GM12865 (cell line): ENCODE measurements around the gene SCRN1.

ENCODE experiments used
- DNase-seq: peaks from one replicate; pipeline ENCODE4 v3.0.0; 2010; ENCODE audit warnings: low read depth
- H3K4me3 ChIP-seq: 2 replicates; pipeline ENCODE4 v1.5.1; 2011; ENCODE audit warnings: mild to moderate bottlenecking, low read depth, low read length, control low read depth
- TF ChIP-seq, protein P1 (sequence below): IDR thresholded peaks from 2 replicates; pipeline ENCODE4 v1.5.1; 2011; ENCODE audit warnings: low read length, control low read depth, low read depth, inconsistent platforms; ENCODE audit not compliant: insufficient read depth; ENCODE audit errors: missing control alignments

SCRN1 gene

GRCh38 chr7:29935111-29935510 is 54.5 kb downstream of the SCRN1 start:
- DNase-seq: no peak
- no peak overlapping the region for H3K4me3 ChIP-seq
- TF ChIP-seq, protein P1, sequence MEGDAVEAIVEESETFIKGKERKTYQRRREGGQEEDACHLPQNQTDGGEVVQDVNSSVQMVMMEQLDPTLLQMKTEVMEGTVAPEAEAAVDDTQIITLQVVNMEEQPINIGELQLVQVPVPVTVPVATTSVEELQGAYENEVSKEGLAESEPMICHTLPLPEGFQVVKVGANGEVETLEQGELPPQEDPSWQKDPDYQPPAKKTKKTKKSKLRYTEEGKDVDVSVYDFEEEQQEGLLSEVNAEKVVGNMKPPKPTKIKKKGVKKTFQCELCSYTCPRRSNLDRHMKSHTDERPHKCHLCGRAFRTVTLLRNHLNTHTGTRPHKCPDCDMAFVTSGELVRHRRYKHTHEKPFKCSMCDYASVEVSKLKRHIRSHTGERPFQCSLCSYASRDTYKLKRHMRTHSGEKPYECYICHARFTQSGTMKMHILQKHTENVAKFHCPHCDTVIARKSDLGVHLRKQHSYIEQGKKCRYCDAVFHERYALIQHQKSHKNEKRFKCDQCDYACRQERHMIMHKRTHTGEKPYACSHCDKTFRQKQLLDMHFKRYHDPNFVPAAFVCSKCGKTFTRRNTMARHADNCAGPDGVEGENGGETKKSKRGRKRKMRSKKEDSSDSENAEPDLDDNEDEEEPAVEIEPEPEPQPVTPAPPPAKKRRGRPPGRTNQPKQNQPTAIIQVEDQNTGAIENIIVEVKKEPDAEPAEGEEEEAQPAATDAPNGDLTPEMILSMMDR: no peak

DNA sequence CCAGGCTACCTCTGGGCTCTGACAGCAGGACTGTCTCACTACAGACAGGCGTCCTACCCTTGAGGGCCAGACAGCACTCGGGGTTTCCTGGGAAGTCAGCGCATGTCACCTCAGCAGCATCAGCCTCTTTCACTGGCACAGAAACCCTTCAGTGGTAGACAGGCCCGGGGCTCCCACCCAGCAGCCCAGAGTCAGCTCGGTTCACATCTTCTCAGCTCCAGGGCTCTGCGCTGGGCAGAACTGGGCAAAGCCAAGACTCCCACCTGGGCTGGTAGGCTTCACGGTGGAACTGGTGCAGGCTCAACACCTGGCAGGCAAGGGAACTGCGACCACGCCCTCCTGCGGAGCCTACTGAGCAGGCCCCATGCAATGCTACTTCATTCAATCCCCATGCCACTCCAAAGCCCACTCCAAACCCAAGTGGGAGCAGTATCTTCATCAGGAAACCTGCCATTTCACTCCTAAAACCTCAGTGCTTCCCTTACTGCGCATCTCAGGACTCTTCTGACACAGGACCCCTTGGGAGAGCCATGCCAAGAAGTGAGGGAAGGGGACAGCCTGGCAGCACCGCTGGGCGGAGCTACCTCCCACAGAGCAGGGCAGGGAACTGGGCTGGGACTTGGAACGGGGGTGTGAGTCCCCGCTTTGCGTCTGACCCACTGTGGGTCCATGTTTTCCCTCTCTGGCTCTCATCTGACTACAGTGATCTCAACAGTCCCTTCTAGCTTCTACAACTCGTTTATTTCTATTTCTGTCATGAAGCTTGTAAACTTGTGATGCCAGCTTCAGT is 60.4 kb downstream of the SCRN1 start:
- no peak overlapping the region for H3K4me3 ChIP-seq
- DNase-seq: no peak
- TF ChIP-seq, protein P1: no peak

DNA sequence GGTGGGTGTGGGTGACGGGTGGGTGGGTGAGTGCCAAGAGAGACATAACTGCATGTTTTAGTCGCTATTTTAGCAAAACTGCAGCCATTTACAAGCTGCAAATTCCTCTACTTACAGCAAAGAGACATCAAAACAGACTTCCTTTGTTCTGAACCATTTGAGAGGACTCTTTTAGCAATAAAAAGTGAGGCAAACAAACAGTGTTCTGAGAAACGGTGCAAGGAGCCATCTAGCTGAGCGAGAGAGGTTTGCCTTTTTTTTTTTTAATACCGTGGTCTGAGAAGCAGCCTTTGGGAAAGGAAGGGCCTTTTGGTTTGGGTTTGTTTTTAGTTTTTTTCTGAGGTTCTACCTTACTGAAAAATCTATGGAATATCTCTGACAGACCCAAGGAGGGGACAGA is 62.9 kb downstream of the SCRN1 start:
- TF ChIP-seq, protein P1: no peak
- DNase-seq: no peak
- H3K4me3 ChIP-seq: no peak overlapping the region

DNA sequence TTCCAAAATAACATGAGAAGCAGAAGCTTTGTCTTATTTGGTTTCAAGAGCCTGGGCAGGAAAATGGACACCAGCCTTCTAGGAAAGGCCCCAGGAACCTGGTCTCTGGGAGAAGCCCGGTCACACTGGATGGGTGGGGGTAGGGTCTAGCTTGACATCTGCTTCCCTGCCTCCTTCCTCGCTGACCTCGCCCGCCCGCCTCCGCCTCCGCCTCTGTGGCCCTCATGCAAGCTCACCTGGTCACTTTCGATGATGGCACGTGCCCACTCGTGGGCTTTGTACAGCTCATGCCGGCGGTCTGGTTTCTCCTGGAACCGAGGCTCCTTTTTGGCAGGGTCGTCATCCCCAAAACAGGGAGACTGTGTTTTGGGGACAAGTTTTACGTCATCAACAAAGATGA is 63.4 kb downstream of the SCRN1 start:
- TF ChIP-seq, protein P1: no peak
- H3K4me3 ChIP-seq: no peak overlapping the region
- no peak for DNase-seq

- TF ChIP-seq, protein P1: no peak
- DNase-seq: no peak
- no peak overlapping the region for H3K4me3 ChIP-seq
Measured at GRCh38 chr7:29924684-29925083, 64.9 kb downstream of the SCRN1 start.

DNA sequence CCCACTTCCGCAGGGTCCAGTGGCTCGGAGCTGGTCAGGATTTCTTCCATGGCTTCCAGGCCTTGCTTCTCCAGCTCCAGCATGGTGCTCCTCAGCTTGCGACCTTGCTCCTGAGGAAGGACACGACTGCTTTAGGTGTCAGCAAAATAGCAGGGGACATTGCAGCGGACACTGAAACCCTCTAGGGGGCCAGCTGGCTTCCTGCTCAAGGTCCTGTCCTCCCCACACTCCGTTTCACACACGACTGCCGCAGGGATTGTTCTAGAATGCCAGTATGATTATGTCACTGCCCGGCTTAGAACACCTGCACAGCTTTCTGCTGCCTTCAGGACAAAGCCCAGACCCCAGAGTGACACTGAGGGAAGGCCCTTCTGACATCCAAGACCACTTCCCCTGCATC is 65.6 kb downstream of the SCRN1 start:
- H3K4me3 ChIP-seq: no peak overlapping the region
- DNase-seq: no peak
- TF ChIP-seq, protein P1: no peak

GRCh38 chr7:29922921-29923700 is 66.5 kb downstream of the SCRN1 start:
- DNase-seq: no peak
- H3K4me3 ChIP-seq: no peak overlapping the region
- TF ChIP-seq, protein P1: no peak
